Right cardiac atrium (tissue), 5 donors: ENCODE data around the gene RGMB. TPM values are rescaled to one million over a fixed set of nuclear protein-coding genes. Genes with fewer than 3 reads are reported as not detected.

Experiments
- ATAC-seq, 2 donors: fragments of 200-7000 bp; cut with Tn5 transposase; one replicate each; pipeline versions ENCODE4 v1.8.0 to v1.9.1; 2020; ENCODE audit warnings: moderate library complexity in 2 of 2, mild to moderate bottlenecking in 1 of 2
- DNase-seq, 3 donors: peaks; one replicate each; pipeline ENCODE4 v3.0.0-alpha.2; 2020
- H3K27ac ChIP-seq: one replicate; pipeline ENCODE4 v1.5.1; 2013; ENCODE audit warnings: mild to moderate bottlenecking, low read length, control low read depth, moderate library complexity
- H3K27me3 ChIP-seq: one replicate; pipeline ENCODE4 v1.6.1; 2013; ENCODE audit not compliant: control insufficient read depth, insufficient read depth
- H3K4me1 ChIP-seq: one replicate; pipeline ENCODE4 v1.6.1; 2013; ENCODE audit warnings: low read length; ENCODE audit not compliant: control insufficient read depth, insufficient read depth
- H3K4me3 ChIP-seq: one replicate; pipeline ENCODE4 v1.5.1; 2013; ENCODE audit warnings: low read length, control low read depth
- H3K9me3 ChIP-seq: one replicate; pipeline ENCODE4 v1.6.1; 2013; ENCODE audit warnings: low read length; ENCODE audit not compliant: control insufficient read depth
- WGBS: extraction: QIAGEN DNeasy Blood & Tissue Kit; methylation state at CpG from one replicate; pipeline ENCODE4 v1.1.7; 2013; 5-methylcytosine and 5-hydroxymethylcytosine counted together
- intact Hi-C, 4 donors: fragments of 100-400 bp; cut with DNase I; formaldehyde crosslinking; loops; one replicate each; pipeline versions ENCODE4 v1.11.0 to v1.14.0; 2022 to 2023
- polyA plus RNA-seq: library from polyadenylated mRNA; stranded (reverse); fragments of 200-250 nt; gene quantifications from one replicate; pipeline ENCODE4 v1.2.3, GENCODE V29; 2013
- total RNA-seq, 4 donors: library from RNA; stranded (reverse); fragmentation: NEBNext Ultra II Directional; extraction: Animal tissue kit (Norgen Biotek cat#: 25700); gene quantifications; one replicate each; pipeline ENCODE4 v1.2.1, GENCODE V29; 2021
- donor health status: healthy with polysubstance abuse.
- donor health status: DM: no; HTN: yes; CAD: no.
- donor health status: DM: no; HTN: no; CAD: no.
- donor health status: DM: no; HTN: yes; CAD: no; lungs with severe emphysema.
- donor health status: DM: yes; HTN: yes; CAD: no.

Gene RGMB
- total and polyA plus RNA-seq, 5 donors, result 6.5 to 17.7 (median 16.0) TPM

DNA sequence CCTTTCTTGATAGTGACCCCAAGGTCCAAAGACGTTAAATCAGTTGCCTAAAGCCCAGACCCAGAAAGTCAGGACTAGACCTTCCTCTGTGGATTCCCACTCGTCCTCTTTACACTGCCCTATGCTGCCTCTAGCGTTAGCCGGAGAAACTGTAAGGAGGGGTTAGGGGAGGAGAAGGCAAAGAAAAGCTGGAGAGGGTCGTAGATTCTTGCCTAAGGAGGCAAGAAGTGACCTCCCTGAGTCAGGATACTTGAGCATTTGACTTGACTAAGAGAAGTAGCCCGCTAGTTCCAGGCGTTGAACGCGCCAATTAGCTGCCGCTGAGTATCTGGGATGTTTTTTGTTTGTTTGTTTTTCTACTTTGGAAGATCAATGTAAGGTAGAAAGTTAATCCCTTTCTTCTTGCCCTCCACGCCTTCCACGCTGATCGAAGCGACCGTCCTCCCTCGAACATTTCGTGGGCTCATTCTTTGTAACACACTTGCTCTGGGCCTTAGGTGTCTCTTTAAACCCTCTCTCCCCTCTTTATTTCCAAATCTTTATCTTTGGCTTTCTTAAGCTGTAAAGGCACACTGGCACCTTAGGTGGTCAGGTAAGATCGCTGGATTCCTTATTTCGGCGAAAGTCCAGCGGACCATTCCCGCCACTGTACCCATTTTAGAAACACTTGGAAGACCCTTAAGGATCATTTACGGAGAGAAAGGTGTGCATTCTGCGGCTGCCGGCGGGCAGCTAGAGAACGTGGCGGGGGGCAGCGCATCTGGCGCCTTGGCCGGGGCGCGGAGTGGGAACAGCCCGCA lies 5.1 kb upstream of the RGMB start:
- DNase-seq, result peak in 1 of 3 donors; percentile 53
- Histone ChIP-seq H3K4me1 (no peaks in the 10 kb centered on the region), H3K27ac (no peak overlapping the region), H3K4me3 (peak overlapping the region; percentile 76), H3K27me3 (no peaks in the 10 kb centered on the region), H3K9me3 (no peaks in the 10 kb centered on the region)
- intact Hi-C loops, result no loop called here
- ATAC-seq, result peak; percentile 50 to 53
- WGBS, result under 1% methylated on average over 34 of the region's 34 CpGs

DNA sequence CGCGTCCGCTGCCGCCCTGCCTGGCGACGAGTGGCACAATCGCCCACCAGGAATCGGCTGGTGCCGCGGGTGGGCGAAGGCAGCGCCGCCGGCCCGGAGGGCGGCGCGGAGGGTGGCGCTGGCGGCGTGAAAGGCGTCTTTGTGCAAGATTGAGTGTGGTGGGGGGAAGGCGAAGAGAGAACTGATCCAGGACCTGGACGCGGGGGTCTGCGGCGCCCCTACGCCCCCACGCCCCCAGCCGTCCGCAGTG lies 4.6 kb upstream of the RGMB start:
- H3K4me1 ChIP-seq, result no peaks in the 10 kb centered on the region
- H3K9me3 ChIP-seq, result no peaks in the 10 kb centered on the region
- peak overlapping the region; percentile 76 for H3K4me3 ChIP-seq
- H3K27me3 ChIP-seq, result no peaks in the 10 kb centered on the region
- intact Hi-C loops, result no loop called here
- DNase-seq, result no peak
- WGBS, result under 1% methylated on average over 31 of the region's 31 CpGs
- H3K27ac ChIP-seq, result no peak overlapping the region
- no peak for ATAC-seq

DNA sequence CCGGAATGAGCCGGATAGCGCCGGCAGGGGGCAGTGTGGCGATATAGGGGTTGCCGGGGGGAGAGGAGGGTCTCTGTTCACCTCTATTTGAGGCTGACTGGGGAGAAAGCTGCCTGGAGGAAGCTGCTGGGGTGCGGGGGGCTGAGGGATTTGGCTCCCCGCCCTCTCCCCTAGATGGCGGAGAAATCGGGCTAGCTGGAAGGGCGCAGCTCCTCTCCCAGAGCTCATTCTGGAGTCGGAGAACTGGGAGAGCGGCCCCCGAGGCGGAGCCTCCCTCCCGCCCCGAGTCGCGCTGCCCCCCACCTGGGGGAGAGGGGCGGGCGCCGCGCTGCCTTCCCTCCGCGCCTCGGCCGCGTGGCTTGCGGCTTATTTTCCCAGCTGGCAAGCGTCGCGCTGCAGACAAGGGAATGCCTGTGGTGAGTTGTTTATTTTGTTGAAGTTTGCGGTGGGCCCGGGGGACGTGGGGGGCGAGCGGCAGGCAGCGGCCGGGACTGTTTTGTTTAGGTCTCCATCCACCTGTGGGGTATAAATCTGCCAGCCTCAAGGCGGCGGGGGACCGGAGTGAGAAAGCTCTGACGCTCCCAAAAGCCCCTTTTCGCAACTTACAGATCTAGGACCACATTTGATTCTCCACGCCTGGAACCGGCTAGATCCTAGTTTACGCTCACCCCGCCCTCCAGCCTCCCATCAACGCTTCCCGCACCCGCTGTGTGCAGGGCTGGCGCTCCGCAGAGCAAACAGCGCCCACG lies 4.1 kb upstream of the RGMB start:
- no peaks in the 10 kb centered on the region for H3K9me3 ChIP-seq
- intact Hi-C loops, result no loop called here
- H3K4me3 ChIP-seq, result peak overlapping the region; percentile 76
- peak; percentile 46 to 83 (median 81) for DNase-seq
- no peak for ATAC-seq
- H3K27me3 ChIP-seq, result no peaks in the 10 kb centered on the region
- WGBS, result under 1% methylated on average over 55 of the region's 55 CpGs
- no peaks in the 10 kb centered on the region for H3K4me1 ChIP-seq
- no peak overlapping the region for H3K27ac ChIP-seq

DNA sequence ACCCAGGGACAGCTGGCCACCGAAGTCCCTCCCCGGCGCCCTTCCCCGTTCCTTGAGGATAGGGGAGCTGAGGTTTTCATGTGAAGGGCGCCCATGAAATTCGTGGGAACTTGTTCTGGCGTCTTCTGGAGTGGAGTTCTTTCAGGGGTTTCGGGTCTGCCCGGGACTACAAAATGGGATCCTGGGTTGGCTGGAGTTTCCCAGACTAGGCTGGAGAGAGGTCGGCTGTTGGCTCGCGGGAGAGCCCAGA lies 3.6 kb upstream of the RGMB start:
- under 1% methylated on average over 12 of the region's 12 CpGs for WGBS
- Histone ChIP-seq H3K27me3 (no peaks in the 10 kb centered on the region), H3K4me3 (peak overlapping the region; percentile 76), H3K4me1 (no peaks in the 10 kb centered on the region), H3K27ac (no peak overlapping the region), H3K9me3 (no peaks in the 10 kb centered on the region)
- intact Hi-C loops, result no loop called here
- DNase-seq (no peak), ATAC-seq (no peak)

DNA sequence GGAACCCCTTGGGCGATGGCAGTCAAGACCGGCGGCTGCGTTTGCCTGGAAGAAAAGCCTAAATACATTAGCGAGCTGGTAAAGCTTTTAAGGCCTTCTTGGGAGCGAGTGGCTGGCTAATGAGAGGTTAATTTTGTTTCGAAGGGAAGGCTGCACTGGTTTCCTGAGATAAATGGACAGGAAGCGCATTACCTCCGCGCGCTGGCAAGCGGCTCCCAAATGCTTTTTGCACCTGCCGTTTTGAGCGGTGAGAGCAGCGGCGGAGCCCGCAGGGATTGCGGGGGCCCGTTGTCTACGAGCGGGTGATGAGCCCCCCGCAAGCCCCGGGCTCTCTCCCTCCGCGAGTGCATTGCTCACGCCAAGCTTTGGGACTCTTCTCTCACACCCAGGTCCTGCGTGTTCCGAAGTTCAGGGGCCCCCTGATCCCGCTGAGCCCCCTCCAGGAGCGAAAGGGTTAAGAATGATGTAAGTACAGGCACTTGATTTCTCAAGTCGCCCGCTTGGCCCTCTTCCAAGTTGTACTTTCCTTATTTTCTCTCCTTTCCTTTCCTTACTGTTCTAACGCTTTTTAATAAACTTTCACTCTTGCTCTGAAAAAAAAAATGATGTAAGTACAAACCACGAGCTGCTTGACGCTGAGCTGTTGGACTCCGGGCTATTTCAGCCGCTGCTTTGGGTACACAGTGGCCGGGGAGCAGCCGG lies 3.1 kb upstream of the RGMB start:
- no peaks in the 10 kb centered on the region for H3K4me1 ChIP-seq
- ATAC-seq (no peak), DNase-seq (peak; percentile 38 to 72 (median 62))
- no peak overlapping the region for H3K27ac ChIP-seq
- WGBS, result under 1% methylated on average over 39 of the region's 39 CpGs
- intact Hi-C loops, result no loop called here
- H3K27me3 ChIP-seq, result no peaks in the 10 kb centered on the region
- H3K9me3 ChIP-seq, result no peaks in the 10 kb centered on the region
- peak overlapping the region; percentile 76 for H3K4me3 ChIP-seq

DNA sequence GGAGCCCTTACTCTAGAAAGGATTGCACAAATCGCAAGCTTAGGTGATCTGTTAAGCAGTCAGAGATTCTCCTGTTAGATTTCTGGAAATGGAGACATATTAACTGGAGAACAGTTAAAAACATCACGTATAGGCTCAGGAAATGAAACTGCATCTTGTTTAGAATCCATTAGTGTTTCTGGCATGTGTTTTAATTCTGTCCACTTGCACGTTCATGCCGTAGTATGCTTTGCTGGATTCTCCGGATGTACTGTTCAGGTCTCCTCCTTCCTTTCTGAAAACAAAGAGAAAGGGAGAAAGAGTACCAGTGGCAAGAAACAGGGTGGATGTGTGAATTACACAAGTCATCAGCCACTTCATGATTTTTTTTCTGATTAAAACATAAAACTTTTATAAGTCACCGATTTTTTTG lies 2.5 kb upstream of the RGMB start:
- Histone ChIP-seq H3K27me3 (no peaks in the 10 kb centered on the region), H3K4me3 (peak overlapping the region; percentile 76), H3K27ac (peak overlapping the region; percentile 1), H3K4me1 (no peaks in the 10 kb centered on the region), H3K9me3 (no peaks in the 10 kb centered on the region)
- under 1% methylated on average over 6 of the region's 6 CpGs for WGBS
- intact Hi-C loops, result no loop called here
- DNase-seq (no peak), ATAC-seq (no peak)

DNA sequence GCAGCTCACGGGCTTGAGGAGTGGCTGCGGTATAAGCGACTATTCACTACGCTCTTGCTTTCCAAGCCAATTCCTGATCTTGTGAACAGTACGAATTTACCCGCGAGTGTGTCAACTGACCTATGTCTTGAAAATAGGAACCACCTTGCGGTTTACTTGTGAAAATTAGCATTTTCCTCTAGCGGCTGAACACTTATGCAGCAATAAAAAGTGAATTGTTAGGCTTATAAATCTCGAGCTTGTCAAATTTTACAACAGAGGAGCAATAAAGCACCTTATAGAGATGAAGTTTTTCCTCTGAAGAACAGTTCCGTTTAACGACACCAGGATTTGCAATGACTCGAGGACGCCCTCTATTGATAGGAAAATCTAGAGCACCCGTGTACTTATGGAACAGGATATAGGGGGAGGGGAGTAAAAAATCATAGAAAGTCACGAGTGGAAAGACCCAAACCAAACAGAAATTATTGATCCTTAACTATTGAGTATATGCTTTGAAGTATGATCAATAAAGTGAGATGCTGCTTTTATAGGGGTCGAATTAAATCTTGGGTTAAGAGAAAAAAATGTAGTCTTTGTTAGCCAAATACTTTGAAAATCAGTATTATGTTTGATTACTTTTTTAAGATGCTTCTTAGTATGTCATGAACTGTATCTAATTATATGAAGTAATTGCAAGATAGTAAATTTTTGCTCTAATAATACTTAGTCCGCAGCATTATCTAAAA lies 1.9 kb upstream of the RGMB start:
- DNase-seq (peak in 1 of 3 donors; percentile 66), ATAC-seq (no peak)
- H3K27me3 ChIP-seq, result no peaks in the 10 kb centered on the region
- WGBS, result 3% methylated on average over 18 of the region's 18 CpGs
- H3K27ac ChIP-seq, result peak overlapping the region; percentile 1
- peak overlapping the region; percentile 76 for H3K4me3 ChIP-seq
- intact Hi-C loops, result no loop called here
- H3K4me1 ChIP-seq, result peaks cover 2% of the 10 kb centered on the region
- no peaks in the 10 kb centered on the region for H3K9me3 ChIP-seq

DNA sequence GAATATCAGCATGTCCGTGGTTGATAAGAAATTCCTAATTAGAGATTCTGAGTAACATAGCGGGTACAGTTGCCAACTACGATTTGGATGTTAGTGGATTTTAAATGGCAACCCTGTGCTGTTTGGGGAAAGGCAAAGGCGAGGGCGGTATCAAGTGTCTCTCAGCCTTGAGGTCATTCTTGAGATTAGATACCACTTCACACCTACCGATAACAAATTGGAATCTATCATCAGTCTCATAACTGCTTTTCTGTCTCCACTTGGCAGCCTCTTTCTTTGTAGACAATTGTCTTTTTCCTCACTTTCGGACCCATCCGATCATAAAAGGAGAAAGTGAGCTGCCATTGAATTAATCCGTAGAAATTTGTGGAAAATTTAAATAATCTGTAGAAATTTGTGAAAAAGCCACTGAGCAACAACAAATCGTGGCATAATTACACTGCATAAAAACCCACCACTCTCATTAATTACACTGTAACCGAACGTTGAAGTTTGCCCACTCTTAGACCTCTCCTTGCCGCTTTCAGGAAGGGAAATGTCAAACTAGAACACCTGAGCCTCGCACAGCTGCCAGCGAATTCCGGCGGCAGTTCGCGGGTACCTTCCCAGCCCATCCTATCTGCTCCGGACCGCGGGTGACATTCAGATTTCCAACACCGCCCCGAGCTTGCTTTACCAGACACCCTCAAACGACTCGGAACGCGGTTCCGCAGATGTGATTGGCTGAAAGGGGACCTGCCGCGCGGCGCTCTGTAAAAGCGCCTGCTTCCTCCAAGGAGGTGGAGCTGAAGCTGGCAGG lies 849 bp upstream of the RGMB start:
- peak overlapping the region; percentile 78 for H3K27ac ChIP-seq
- ATAC-seq (peak; percentile 72 to 79), DNase-seq (peak; percentile 84 to 91 (median 89))
- no peaks in the 10 kb centered on the region for H3K27me3 ChIP-seq
- intact Hi-C loops, result no loop called here
- no peaks in the 10 kb centered on the region for H3K9me3 ChIP-seq
- peaks cover 2% of the 10 kb centered on the region for H3K4me1 ChIP-seq
- peak overlapping the region; percentile 44 for H3K4me3 ChIP-seq
- WGBS, result 7% methylated on average over 34 of the region's 34 CpGs

DNA sequence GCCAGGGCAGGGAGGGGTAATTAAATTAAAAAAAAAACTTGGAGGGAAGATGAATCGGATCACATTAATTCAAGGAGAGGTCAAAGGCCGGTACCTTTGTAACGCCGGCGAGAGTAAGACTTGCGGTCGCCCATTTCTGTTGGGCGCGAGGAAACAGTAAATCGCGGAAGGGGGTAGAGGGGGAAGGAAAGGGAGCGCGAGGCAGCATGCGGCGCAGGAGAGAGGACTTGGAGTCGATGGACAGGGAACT lies 324 bp upstream of the RGMB start:
- DNase-seq (no peak), ATAC-seq (no peak)
- 1% methylated on average over 16 of the region's 16 CpGs for WGBS
- peak overlapping the region; percentile 78 for H3K27ac ChIP-seq
- H3K27me3 ChIP-seq, result no peaks in the 10 kb centered on the region
- no peaks in the 10 kb centered on the region for H3K9me3 ChIP-seq
- intact Hi-C loops, result no loop called here
- peak overlapping the region; percentile 44 for H3K4me3 ChIP-seq
- H3K4me1 ChIP-seq, result peaks cover 2% of the 10 kb centered on the region

DNA sequence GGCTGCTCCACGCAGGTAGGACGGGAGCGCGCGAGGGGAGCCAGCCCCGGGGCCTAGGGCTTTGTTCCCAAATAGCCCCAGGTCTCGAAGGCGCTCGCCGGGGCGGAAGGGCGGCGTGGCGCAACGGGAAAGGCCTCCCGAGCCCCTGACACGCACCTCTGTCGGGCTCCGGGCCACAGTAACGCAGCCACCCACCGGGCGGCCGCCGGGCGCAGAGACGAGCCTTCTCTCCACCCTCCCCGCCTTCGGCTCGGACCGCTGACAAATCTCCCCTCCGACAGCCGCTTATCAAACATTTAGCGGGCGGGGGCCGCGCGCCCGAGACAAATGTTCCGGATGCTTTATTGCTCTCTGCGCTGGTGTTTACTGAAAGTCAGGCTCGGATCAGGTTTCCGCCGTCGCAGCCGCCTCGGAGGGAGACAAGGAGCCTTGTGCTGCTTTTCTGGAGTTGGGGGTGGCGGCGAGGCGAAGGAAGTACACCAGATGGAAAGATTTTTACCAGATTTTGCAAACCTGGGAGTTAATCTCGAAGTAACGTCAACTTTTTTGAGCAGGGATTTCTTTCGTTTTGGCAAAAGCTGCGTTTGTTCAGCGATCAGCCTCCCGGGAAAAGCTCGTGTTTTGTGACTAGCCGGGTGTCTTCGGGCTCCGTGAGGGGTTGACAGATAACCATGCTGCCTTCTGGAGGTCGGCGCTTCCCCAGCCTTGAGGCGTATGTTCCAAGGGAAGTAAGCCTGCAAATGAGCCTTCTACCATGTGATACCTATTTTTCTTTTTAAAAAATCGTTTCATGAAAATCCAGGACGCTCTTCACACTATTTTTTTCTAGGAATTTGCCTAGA lies 950 bp downstream of the RGMB start:
- H3K27ac ChIP-seq, result peak overlapping the region; percentile 70
- ATAC-seq, result peak; percentile 7 to 12
- H3K27me3 ChIP-seq, result no peaks in the 10 kb centered on the region
- no peaks in the 10 kb centered on the region for H3K9me3 ChIP-seq
- H3K4me3 ChIP-seq, result peak overlapping the region; percentile 78
- under 1% methylated on average over 64 of the region's 64 CpGs for WGBS
- peaks cover 3% of the 10 kb centered on the region for H3K4me1 ChIP-seq
- intact Hi-C loops, result no loop called here
- DNase-seq, result peak; percentile 60 to 85 (median 82)
